PC-9 (cell line): ENCODE results near the gene ANO4.

Source experiments
- CTCF ChIP-seq: fragments of 200-600 bp; sonication (generic); conservative IDR thresholded peaks from 2 replicates; pipeline ENCODE4 v1.6.1; 2017; ENCODE audit warnings: mixed run types, antibody characterized with exemption, mild to moderate bottlenecking, moderate library complexity
- EZH2 ChIP-seq: fragments of 200-600 bp; sonication (generic); IDR thresholded peaks from 2 replicates; pipeline ENCODE4 v1.8.0; 2017; ENCODE audit warnings: antibody characterized with exemption, low read depth

GRCh38 chr12:101086490-101087135 is 292.0 kb downstream of the ANO4 start:
- no peak for TF ChIP-seq CTCF
- TF ChIP-seq EZH2 = no peak
